WTC11 (cell line): ENCODE measurements around the gene STX4. TPM values are rescaled to one million over a fixed set of nuclear protein-coding genes. Genes with fewer than 3 reads are reported as not detected.

Experiments
- ATAC-seq: fragments of 200-7000 bp; cut with Tn5 transposase; 2 replicates; pipeline ENCODE4 v1.10.0; 2021; ENCODE audit warnings: mild to moderate bottlenecking, moderate library complexity
- CTCF ChIA-PET: fragments of 300-600 bp; sonication (Branson Sonifier 250); formaldehyde crosslinking; loops from one replicate; lab custom pipeline; 2021; ENCODE audit warnings: antibody characterized with exemption; lab: Charles Lee
- POLR2A ChIA-PET: fragments of 350-600 bp; sonication (Branson Sonifier 250); formaldehyde crosslinking; loops from one replicate; lab custom pipeline; 2021; ENCODE audit warnings: antibody characterized with exemption; lab: Charles Lee
- DNase-seq: peaks from one replicate; pipeline ENCODE4 v3.0.0; 2021; ENCODE audit warnings: low spot score
- H3K27ac Mint-ChIP-seq: 2 replicates; pipeline ENCODE4 v1.8.0; 2021; ENCODE audit warnings: mixed read lengths
- H3K27me3 Mint-ChIP-seq: 2 replicates; pipeline ENCODE4 v1.8.0; 2021; ENCODE audit warnings: low read depth, mild to moderate bottlenecking, moderate library complexity, mixed read lengths
- H3K36me3 Mint-ChIP-seq: 2 replicates; pipeline ENCODE4 v1.8.0; 2021; ENCODE audit warnings: mixed read lengths
- H3K4me1 Mint-ChIP-seq: 2 replicates; pipeline ENCODE4 v1.8.0; 2022; ENCODE audit warnings: mixed read lengths
- H3K4me3 Mint-ChIP-seq: 2 replicates; pipeline ENCODE4 v1.8.0; 2021; ENCODE audit warnings: mild to moderate bottlenecking, moderate library complexity, mixed read lengths
- H3K9me3 Mint-ChIP-seq: 2 replicates; pipeline ENCODE4 v1.8.0; 2021; ENCODE audit warnings: mixed read lengths
- E2F1 ChIP-seq: sonication (generic); formaldehyde crosslinking; IDR thresholded peaks from 2 replicates; pipeline ENCODE4 v1.8.0; 2022; ENCODE audit warnings: mild to moderate bottlenecking, missing genetic modification reagents
- ERG ChIP-seq: fragments of 250-450 bp; sonication (Bioruptor Pico); IDR thresholded peaks from 2 replicates; pipeline ENCODE4 v1.8.0; 2021; ENCODE audit warnings: mild to moderate bottlenecking
- GABPB1 ChIP-seq: sonication (generic); formaldehyde crosslinking; IDR thresholded peaks from 2 replicates; pipeline ENCODE4 v1.8.1; 2023; ENCODE audit warnings: mild to moderate bottlenecking, missing genetic modification reagents
- GTF2I ChIP-seq: fragments of 250-450 bp; sonication (Bioruptor Pico); conservative IDR thresholded peaks from 2 replicates; pipeline ENCODE4 v1.4.0; 2021; ENCODE audit warnings: mild to moderate bottlenecking
- HMGA2 ChIP-seq: fragments of 250-450 bp; sonication (Bioruptor Pico); IDR thresholded peaks from 2 replicates; pipeline ENCODE4 v1.4.0; 2021; ENCODE audit warnings: mild to moderate bottlenecking, moderate library complexity
- HMGXB4 ChIP-seq: sonication (generic); formaldehyde crosslinking; IDR thresholded peaks from 2 replicates; pipeline ENCODE4 v1.8.1; 2023; ENCODE audit warnings: mild to moderate bottlenecking, moderate library complexity, missing genetic modification reagents
- IRF2 ChIP-seq: sonication (generic); formaldehyde crosslinking; IDR thresholded peaks from 2 replicates; pipeline ENCODE4 v1.8.0; 2022; ENCODE audit warnings: low read depth, missing genetic modification reagents, borderline replicate concordance
- NFATC4 ChIP-seq: fragments of 250-450 bp; sonication (Bioruptor Pico); IDR thresholded peaks from 2 replicates; pipeline ENCODE4 v1.9.0; 2021; ENCODE audit warnings: mild to moderate bottlenecking
- NR1H2 ChIP-seq: sonication (generic); formaldehyde crosslinking; IDR thresholded peaks from 2 replicates; pipeline ENCODE4 v1.9.0; 2021; ENCODE audit warnings: mild to moderate bottlenecking, moderate library complexity, missing genetic modification reagents
- SMAD3 ChIP-seq: sonication (generic); formaldehyde crosslinking; IDR thresholded peaks from 2 replicates; pipeline ENCODE4 v1.8.0; 2022; ENCODE audit warnings: missing genetic modification reagents, mild to moderate bottlenecking, borderline replicate concordance
- SP1 ChIP-seq: sonication (generic); formaldehyde crosslinking; conservative IDR thresholded peaks from 2 replicates; pipeline ENCODE4 v1.8.1; 2022; ENCODE audit warnings: missing genetic modification reagents
- TP53 ChIP-seq: sonication (generic); formaldehyde crosslinking; IDR thresholded peaks from 2 replicates; pipeline ENCODE4 v1.8.1; 2023; ENCODE audit warnings: mild to moderate bottlenecking, missing genetic modification reagents
- USF1 ChIP-seq: sonication (generic); formaldehyde crosslinking; IDR thresholded peaks from 2 replicates; pipeline ENCODE4 v1.8.0; 2022; ENCODE audit warnings: mild to moderate bottlenecking, missing genetic modification reagents
- ZNF232 ChIP-seq: sonication (generic); formaldehyde crosslinking; IDR thresholded peaks from 2 replicates; pipeline ENCODE4 v1.8.0; 2022; ENCODE audit warnings: mild to moderate bottlenecking, missing genetic modification reagents
- ZNF317 ChIP-seq: sonication (generic); formaldehyde crosslinking; IDR thresholded peaks from 2 replicates; pipeline ENCODE4 v1.8.1; 2023; ENCODE audit warnings: low read depth, mild to moderate bottlenecking, moderate library complexity, missing genetic modification reagents, borderline replicate concordance
- ZNF423 ChIP-seq: fragments of 250-450 bp; sonication (Bioruptor Pico); IDR thresholded peaks from 2 replicates; pipeline ENCODE4 v2.1.2; 2022; ENCODE audit warnings: mild to moderate bottlenecking, moderate library complexity
- total RNA-seq: library from RNA; stranded (reverse); gene quantifications from 3 replicates; pipeline ENCODE4 v1.2.3, GENCODE V29; 2021
- TF ChIP-seq, protein P1 (sequence below): fragments of 200-600 bp; IDR thresholded peaks from 2 replicates; pipeline ENCODE4 v1.8.0; 2022; ENCODE audit warnings: antibody characterized with exemption
- TF ChIP-seq, protein P2 (sequence below): sonication (generic); formaldehyde crosslinking; IDR thresholded peaks from 2 replicates; pipeline ENCODE4 v1.8.1; 2022; ENCODE audit warnings: mild to moderate bottlenecking, moderate library complexity, missing genetic modification reagents
- TF ChIP-seq, protein P3 (sequence below): fragments of 250-450 bp; sonication (Bioruptor Pico); conservative IDR thresholded peaks from 2 replicates; pipeline ENCODE4 v1.9.0; 2021; ENCODE audit warnings: mild to moderate bottlenecking
- TF ChIP-seq, protein P4 (sequence below): sonication (generic); formaldehyde crosslinking; IDR thresholded peaks from 2 replicates; pipeline ENCODE4 v1.8.1; 2022; ENCODE audit warnings: mild to moderate bottlenecking, missing genetic modification reagents, moderate library complexity, borderline replicate concordance

Gene STX4
- total RNA-seq, 1 experiment from 2014 or later = 38.4 TPM

GRCh38 chr16:30996985-30997724, 36.2 kb upstream of the STX4 start:
- no peak overlapping the region; the same call in 1 of the 2 replicates for H3K27ac Mint-ChIP-seq
- POLR2A ChIA-PET = interaction anchor here (1.0 to 1.8 kb wide), 4 partner anchors 12 to 120 kb away, joined by 3 to 6 read pairs (median 4); partner anchors contain the start of genes HSD3B7 and KAT8
- CTCF ChIA-PET = interaction anchor here (0.5 to 8.2 kb wide), 15 partner anchors 11 to 476 kb away, joined by 3 to 79 read pairs (median 3); partner anchors contain the start of genes HSD3B7 and PYDC1
- ATAC-seq (peak; percentile 89), DNase-seq (peak; percentile 87)
- H3K4me1 Mint-ChIP-seq = peaks cover 16% of the 10 kb centered on the region
- H3K4me3 Mint-ChIP-seq = peak overlapping the region; percentile 70
- peaks cover 7% of the 10 kb centered on the region; the same call in 1 of the 2 replicates for H3K27me3 Mint-ChIP-seq
- no peaks in the 10 kb centered on the region for H3K9me3 Mint-ChIP-seq
- H3K36me3 Mint-ChIP-seq = no peaks in the 10 kb centered on the region
- TF ChIP-seq USF1 = no peak
- TF ChIP-seq IRF2 (CRISPR knock-in tag) = no peak
- TF ChIP-seq ZNF423 (CRISPR knock-in tag) = 0 out of 2 replicates have a peak, but pooled peaks have one; percentile 15
- TF ChIP-seq, protein P1, sequence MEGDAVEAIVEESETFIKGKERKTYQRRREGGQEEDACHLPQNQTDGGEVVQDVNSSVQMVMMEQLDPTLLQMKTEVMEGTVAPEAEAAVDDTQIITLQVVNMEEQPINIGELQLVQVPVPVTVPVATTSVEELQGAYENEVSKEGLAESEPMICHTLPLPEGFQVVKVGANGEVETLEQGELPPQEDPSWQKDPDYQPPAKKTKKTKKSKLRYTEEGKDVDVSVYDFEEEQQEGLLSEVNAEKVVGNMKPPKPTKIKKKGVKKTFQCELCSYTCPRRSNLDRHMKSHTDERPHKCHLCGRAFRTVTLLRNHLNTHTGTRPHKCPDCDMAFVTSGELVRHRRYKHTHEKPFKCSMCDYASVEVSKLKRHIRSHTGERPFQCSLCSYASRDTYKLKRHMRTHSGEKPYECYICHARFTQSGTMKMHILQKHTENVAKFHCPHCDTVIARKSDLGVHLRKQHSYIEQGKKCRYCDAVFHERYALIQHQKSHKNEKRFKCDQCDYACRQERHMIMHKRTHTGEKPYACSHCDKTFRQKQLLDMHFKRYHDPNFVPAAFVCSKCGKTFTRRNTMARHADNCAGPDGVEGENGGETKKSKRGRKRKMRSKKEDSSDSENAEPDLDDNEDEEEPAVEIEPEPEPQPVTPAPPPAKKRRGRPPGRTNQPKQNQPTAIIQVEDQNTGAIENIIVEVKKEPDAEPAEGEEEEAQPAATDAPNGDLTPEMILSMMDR = no peak
- TF ChIP-seq HMGA2 (CRISPR knock-in tag) = no peak
- peak; percentile 67 for TF ChIP-seq SP1 (CRISPR knock-in tag)
- TF ChIP-seq NR1H2 (CRISPR knock-in tag) = no peak
- TF ChIP-seq, protein P2, sequence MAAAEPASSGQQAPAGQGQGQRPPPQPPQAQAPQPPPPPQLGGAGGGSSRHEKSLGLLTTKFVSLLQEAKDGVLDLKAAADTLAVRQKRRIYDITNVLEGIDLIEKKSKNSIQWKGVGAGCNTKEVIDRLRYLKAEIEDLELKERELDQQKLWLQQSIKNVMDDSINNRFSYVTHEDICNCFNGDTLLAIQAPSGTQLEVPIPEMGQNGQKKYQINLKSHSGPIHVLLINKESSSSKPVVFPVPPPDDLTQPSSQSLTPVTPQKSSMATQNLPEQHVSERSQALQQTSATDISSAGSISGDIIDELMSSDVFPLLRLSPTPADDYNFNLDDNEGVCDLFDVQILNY (CRISPR knock-in tag) = no peak
- TF ChIP-seq GABPB1 (CRISPR knock-in tag) = peak; percentile 43
- TF ChIP-seq ZNF317 = no peak
- TF ChIP-seq, protein P3, sequence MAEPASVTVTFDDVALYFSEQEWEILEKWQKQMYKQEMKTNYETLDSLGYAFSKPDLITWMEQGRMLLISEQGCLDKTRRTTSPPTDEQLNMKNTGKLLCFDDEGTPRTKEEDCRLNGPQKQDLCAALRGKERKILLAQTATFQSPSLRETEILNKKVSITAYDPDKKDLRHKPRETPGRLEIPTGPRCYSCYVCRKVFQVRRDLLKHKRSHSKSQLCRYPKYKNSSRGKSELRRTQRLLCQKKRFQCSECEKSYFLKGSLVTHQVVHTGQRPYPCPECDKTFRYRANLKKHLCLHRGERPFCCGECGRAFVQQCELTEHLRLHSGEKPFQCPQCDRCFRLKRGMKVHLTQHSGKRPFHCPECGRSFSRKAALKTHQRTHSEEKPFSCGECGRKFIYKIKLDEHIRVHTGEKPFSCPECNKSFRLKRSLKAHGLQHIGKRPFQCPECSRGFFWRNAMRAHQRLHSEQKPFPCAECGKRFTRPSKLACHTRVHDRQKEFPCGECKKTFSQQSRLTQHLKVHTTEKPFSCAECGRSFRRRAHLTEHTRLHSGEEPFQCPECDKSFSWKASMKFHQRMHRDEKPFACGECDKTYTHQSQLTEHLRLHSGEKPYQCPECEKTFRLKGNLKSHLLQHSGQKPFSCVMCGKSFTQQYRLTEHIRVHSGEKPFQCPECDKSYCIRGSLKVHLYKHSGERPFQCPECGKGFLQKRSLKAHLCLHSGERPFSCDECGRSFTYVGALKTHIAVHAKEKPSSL = no peak
- no peak for TF ChIP-seq ERG (CRISPR knock-in tag)
- TF ChIP-seq NFATC4 (CRISPR knock-in tag) = no peak
- TF ChIP-seq TP53 (CRISPR knock-in tag) = 0 out of 2 replicates have a peak, but pooled peaks have one; percentile 24

DNA sequence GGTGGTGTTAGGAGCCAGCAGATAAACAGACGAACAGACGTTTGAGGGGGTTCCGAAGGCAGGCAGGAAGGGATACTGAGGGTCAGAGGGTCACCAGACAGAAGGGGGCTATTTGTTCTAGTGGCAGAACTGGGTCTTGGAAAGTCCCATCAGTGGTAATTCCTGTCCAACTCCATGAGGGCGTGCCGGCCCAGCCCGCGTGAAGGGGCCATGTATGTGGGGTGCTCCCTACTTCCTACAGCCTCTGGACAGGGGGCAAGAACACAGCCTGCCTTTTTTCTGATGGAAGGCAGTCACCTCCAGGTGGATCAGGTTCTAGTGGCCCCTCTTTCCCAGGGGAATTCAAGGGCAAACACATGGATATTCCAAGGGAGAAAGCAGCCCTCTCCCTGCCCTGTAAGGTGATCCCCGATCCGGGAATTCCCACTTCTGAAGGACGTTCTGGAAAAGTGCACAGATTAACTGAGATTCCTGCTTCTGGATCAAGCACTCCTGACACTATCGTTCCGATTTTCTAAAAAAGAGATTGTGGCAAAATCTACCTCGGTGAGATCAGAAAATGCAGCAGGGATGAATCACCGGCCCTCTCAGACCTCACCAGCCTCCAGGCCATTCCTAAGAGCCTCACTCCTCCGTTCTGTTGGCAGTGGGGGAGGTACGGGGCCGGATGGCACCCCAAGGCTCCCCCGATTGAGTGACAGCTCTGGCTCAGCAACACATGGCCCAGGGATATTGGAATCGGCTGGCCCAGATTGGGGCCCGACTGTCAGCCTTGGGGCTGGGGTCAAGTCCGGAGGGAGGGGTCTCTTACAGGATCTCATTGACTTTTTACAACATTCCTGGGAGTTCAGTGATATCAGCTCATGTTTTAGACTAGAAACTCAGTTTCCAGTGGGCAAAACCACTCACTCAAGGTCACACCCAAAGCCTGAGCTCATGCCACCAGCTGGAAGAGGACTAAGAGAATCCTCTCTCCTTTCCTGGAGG, 35.3 kb upstream of the STX4 start:
- ATAC-seq (peak; percentile 3; the same call in 1 of the 2 replicates), DNase-seq (no peak)
- no peaks in the 10 kb centered on the region for H3K36me3 Mint-ChIP-seq
- POLR2A ChIA-PET = interaction anchor here (0.6 to 1.8 kb wide), 6 partner anchors 12 to 448 kb away, joined by 3 to 6 read pairs (median 4); partner anchors contain the start of genes HSD3B7 and KAT8
- H3K9me3 Mint-ChIP-seq = no peaks in the 10 kb centered on the region
- H3K4me1 Mint-ChIP-seq = peaks cover 16% of the 10 kb centered on the region
- peaks cover 7% of the 10 kb centered on the region; the same call in 1 of the 2 replicates for H3K27me3 Mint-ChIP-seq
- H3K4me3 Mint-ChIP-seq = peak overlapping the region; percentile 70
- 0 out of 2 replicates have a peak overlapping the region, but pooled peaks have one; percentile 16 for H3K27ac Mint-ChIP-seq
- CTCF ChIA-PET = interaction anchor here (0.5 to 8.2 kb wide), 12 partner anchors 12 to 475 kb away, joined by 3 to 79 read pairs (median 5); partner anchors contain the start of gene HSD3B7
- TF ChIP-seq E2F1 (no peak), SMAD3 (CRISPR knock-in tag) (no peak), HMGXB4 (no peak), GTF2I (no peak), ZNF232 (CRISPR knock-in tag) (no peak)
- TF ChIP-seq, protein P4, sequence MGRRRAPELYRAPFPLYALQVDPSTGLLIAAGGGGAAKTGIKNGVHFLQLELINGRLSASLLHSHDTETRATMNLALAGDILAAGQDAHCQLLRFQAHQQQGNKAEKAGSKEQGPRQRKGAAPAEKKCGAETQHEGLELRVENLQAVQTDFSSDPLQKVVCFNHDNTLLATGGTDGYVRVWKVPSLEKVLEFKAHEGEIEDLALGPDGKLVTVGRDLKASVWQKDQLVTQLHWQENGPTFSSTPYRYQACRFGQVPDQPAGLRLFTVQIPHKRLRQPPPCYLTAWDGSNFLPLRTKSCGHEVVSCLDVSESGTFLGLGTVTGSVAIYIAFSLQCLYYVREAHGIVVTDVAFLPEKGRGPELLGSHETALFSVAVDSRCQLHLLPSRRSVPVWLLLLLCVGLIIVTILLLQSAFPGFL (CRISPR knock-in tag) = no peak
